Ovary (tissue), 9 donors: ENCODE results near the gene ACAP2. TPM values are rescaled to one million over a fixed set of nuclear protein-coding genes. Genes with fewer than 3 reads are reported as not detected.

Experiments
- DNase-seq, 5 donors: peaks; one replicate each; pipeline ENCODE4 v3.0.0-alpha.2; 2019 to 2020
- H3K27ac ChIP-seq, 2 donors: fragments of 200-600 bp; one replicate each; pipeline versions ENCODE4 v1.5.1 to v1.8.0; 2019 to 2022
- H3K27me3 ChIP-seq: fragments of 200-600 bp; one replicate; pipeline ENCODE4 v1.8.0; 2022
- H3K36me3 ChIP-seq: fragments of 200-600 bp; sonication (generic); one replicate; pipeline ENCODE4 v1.5.1; 2019
- H3K4me1 ChIP-seq: one replicate; pipeline ENCODE4 v1.8.1; 2013; ENCODE audit warnings: mild to moderate bottlenecking, moderate library complexity; ENCODE audit not compliant: insufficient read depth
- H3K4me3 ChIP-seq: fragments of 200-600 bp; sonication (generic); one replicate; pipeline ENCODE4 v1.5.1; 2017
- H3K9me3 ChIP-seq, 2 donors: fragments of 200-600 bp in 1 of 2; sonication (generic) in 1 of 2; one replicate each; pipeline versions ENCODE4 v1.5.1 to v1.8.1; 2013 to 2019; ENCODE audit warnings: mild to moderate bottlenecking in 1 of 2, moderate library complexity in 1 of 2
- EP300 ChIP-seq: sonication (generic); formaldehyde crosslinking; IDR thresholded peaks from one replicate; pipeline ENCODE4 v1.6.1; 2017; ENCODE audit warnings: antibody characterized with exemption
- POLR2A ChIP-seq: fragments of 450-650 bp; IDR thresholded peaks from one replicate; pipeline ENCODE4 v1.6.1; 2017; ENCODE audit warnings: antibody characterized with exemption, mild to moderate bottlenecking, moderate library complexity
- WGBS, 3 donors: extraction: QIAGEN DNeasy Blood & Tissue Kit in 1 of 3; methylation state at CpG; one replicate each; pipeline versions ENCODE4 v1.1.5 to v1.1.7; 2013 to 2017; 5-methylcytosine and 5-hydroxymethylcytosine counted together
- intact Hi-C, 4 donors: fragments of 100-400 bp; cut with DNase I; formaldehyde crosslinking; loops; one replicate each; pipeline versions ENCODE4 v1.11.0 to v1.15.1; 2022 to 2023
- polyA plus RNA-seq, 2 donors: library from polyadenylated mRNA; stranded (reverse); fragments of 200-250 nt in 1 of 2; fragments of 350-450 nt in 1 of 2; fragmentation: Illumina TruSeq in 1 of 2; extraction: RNeasy Lipid Tissue Mini Kit (QIAGEN cat#74804) in 1 of 2; gene quantifications; one replicate each; pipeline ENCODE4 v1.2.3, GENCODE V29; 2013 to 2014
- total RNA-seq, 7 donors: library from RNA; depleted of rRNA in 2 of 7; stranded (reverse); fragments of >200 nt in 2 of 7; fragmentation: NEBNext Ultra II Directional in 3 of 7; extraction: Animal tissue kit (Norgen Biotek cat#: 25700) in 3 of 7; gene quantifications; one replicate each; pipeline versions ENCODE4 v1.1.0 to v1.2.4, GENCODE V29; 2016 to 2023
- TF ChIP-seq, protein P1 (sequence below), 3 donors: fragments of 450-650 bp in 2 of 3; fragments of 200-600 bp in 1 of 3; IDR thresholded peaks; one replicate each; pipeline versions ENCODE4 v1.5.1 to v1.8.0; 2016 to 2022; ENCODE audit warnings: antibody characterized with exemption in 3 of 3, mild to moderate bottlenecking in 1 of 3
- donor health status: DM: no; HTN: no; CAD: no; lungs with moderate emphysema.
- donor health status: DM: no; HTN: no; CAD: no.
- donor health status: Bipolar disorder and iron deficiency.
- donor health status: DM: yes; HTN: yes; CAD: no.
- donor health status: DM: no; HTN: no; CAD: no.
- donor health status: DM: yes; HTN: yes; CAD: no.

Gene ACAP2
- total and polyA plus RNA-seq, 9 donors, result 15.1 to 66.8 (median 49.4) TPM

DNA sequence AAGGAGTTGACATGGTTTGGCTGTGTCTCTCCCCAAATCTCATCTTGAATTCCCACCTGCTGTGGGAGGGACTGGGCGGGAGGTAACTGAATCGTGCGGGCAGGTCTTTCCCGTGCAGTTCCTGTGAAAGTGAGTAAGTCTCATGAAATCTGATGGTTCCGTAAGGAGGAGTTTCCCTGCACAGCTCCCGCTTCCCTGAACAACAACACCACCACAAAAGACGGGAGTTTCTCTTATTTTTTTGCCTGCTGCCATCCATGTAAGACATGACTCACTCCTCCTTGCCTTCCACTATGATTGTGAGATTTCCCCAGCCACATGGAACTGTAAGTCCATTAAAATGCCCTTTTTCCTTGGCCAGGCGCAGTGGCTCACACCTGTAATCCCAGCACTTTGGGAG is 194.5 kb downstream of the ACAP2 start:
- H3K27ac ChIP-seq, result no peak overlapping the region
- H3K36me3 ChIP-seq, result no peaks in the 10 kb centered on the region
- no peak overlapping the region for H3K4me3 ChIP-seq
- TF ChIP-seq POLR2A, result no peak
- TF ChIP-seq, protein P1, sequence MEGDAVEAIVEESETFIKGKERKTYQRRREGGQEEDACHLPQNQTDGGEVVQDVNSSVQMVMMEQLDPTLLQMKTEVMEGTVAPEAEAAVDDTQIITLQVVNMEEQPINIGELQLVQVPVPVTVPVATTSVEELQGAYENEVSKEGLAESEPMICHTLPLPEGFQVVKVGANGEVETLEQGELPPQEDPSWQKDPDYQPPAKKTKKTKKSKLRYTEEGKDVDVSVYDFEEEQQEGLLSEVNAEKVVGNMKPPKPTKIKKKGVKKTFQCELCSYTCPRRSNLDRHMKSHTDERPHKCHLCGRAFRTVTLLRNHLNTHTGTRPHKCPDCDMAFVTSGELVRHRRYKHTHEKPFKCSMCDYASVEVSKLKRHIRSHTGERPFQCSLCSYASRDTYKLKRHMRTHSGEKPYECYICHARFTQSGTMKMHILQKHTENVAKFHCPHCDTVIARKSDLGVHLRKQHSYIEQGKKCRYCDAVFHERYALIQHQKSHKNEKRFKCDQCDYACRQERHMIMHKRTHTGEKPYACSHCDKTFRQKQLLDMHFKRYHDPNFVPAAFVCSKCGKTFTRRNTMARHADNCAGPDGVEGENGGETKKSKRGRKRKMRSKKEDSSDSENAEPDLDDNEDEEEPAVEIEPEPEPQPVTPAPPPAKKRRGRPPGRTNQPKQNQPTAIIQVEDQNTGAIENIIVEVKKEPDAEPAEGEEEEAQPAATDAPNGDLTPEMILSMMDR (IDR thresholded peaks at IDR 0.05), result no peak
- TF ChIP-seq EP300, result no peak
- no peaks in the 10 kb centered on the region for H3K27me3 ChIP-seq
- no peaks in the 10 kb centered on the region for H3K4me1 ChIP-seq
- 94 to 97% (median 95%) methylated on average over 8 of the region's 8 CpGs for WGBS, 3 donors
- no peaks in the 10 kb centered on the region for H3K9me3 ChIP-seq
- DNase-seq, result peak in 1 of 5 donors; percentile 2
- intact Hi-C loops, result no loop called here

DNA sequence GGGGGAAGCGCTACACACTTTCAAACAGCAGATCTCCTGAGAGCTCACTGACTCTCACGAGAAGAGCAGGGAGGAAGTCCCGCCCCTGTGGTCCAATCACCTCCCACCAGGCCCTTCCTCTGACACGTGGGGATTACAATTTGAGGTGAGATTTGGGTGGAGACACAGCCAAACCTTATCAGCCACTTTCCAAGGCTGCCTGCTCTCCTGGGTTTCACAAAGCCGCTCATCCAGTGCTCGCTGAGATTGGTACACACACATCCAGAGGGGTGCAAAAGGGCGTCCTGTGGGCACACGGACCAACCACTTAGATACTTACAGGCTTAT is 195.0 kb downstream of the ACAP2 start:
- Histone ChIP-seq H3K27me3 (no peaks in the 10 kb centered on the region), H3K27ac (no peak overlapping the region), H3K9me3 (no peaks in the 10 kb centered on the region), H3K4me3 (no peak overlapping the region), H3K36me3 (no peaks in the 10 kb centered on the region), H3K4me1 (no peaks in the 10 kb centered on the region)
- TF ChIP-seq, protein P1 (IDR thresholded peaks at IDR 0.05), result no peak
- TF ChIP-seq POLR2A (no peak), EP300 (no peak)
- peak in 2 of 5 donors; percentile 6 to 8 for DNase-seq
- intact Hi-C loops, result no loop called here
- WGBS, 3 donors, result 87 to 89% (median 89%) methylated on average over 8 of the region's 8 CpGs

DNA sequence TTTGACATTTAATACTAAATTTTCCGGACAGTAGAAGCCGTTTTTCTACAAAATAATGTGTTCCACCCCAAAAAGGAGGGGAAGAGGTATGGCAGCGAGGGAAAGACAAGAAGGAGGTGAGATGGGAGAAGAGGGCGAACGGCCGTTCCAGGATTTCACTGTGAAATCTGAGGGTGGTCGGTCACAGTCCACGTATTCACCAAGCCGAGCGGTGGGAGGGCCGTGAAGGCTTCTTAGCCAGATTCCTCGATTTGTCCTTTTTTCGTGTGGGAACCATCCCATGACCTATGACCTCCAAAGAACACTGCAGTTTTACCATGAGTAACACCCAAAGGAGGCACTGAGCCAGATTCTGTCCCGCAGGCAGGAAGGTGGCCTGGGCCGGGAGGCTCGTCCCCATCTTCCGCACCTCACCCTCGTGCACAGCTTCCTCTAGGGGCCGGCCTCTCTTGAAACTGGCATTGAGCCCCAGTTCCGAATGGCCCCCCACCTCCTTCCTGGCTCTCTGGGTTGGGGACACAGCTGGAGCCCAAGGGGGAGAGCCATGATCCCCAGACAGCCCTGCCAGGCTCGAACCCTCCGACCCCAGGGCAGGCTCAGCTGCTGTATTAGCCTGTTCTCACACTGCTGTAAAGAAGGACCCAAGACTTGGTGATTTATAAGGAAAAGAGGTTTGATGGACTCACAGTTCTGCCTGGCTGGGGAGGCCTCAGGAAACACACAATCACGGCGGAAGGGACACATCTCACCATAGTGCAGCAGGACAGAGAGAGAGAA is 195.5 kb downstream of the ACAP2 start:
- intact Hi-C loops, result no loop called here

DNA sequence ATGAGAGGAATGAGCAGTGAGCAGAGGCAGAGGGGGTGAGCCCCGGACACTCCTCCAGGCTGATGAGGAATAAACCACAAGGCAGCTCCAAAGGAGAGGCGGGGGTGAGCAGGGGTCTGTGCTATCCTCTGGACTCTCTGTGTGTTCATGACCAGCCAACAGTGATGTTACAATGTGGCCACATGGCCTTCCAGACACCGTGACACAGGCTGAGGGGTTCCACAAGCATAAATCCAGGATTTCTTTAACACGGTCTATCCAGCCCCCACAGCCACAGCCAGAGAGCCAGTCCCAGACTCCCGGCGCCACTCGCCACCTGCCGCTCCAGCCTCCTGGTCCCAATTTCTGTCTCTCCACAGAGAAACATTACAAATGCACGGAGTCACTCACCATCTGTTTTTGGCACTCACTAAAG is 196.2 kb downstream of the ACAP2 start:
- Histone ChIP-seq H3K27ac (no peak overlapping the region), H3K4me3 (no peak overlapping the region), H3K4me1 (no peaks in the 10 kb centered on the region), H3K9me3 (no peaks in the 10 kb centered on the region), H3K36me3 (no peaks in the 10 kb centered on the region), H3K27me3 (no peaks in the 10 kb centered on the region)
- DNase-seq, result peak in 2 of 5 donors; percentile 3 to 7
- intact Hi-C loops, result no loop called here
- TF ChIP-seq EP300 (no peak), POLR2A (no peak)
- TF ChIP-seq, protein P1 (IDR thresholded peaks at IDR 0.05), result no peak
- 88 to 95% (median 93%) methylated on average over 9 of the region's 9 CpGs for WGBS, 3 donors

More for the DNA sequence above, 195.5 kb downstream of the ACAP2 start:
- no peaks in the 10 kb centered on the region for H3K27me3 ChIP-seq
- no peak overlapping the region for H3K27ac ChIP-seq
- no peaks in the 10 kb centered on the region for H3K4me1 ChIP-seq
- H3K4me3 ChIP-seq, result no peak overlapping the region
- H3K36me3 ChIP-seq, result no peaks in the 10 kb centered on the region
- TF ChIP-seq, protein P1 (IDR thresholded peaks at IDR 0.05), result no peak
- TF ChIP-seq POLR2A (no peak), EP300 (no peak)
- 96 to 97% (median 97%) methylated on average over 24 of the region's 24 CpGs for WGBS, 3 donors
- DNase-seq, result peak in 3 of 5 donors; percentile 11 to 28 (median 13)
- no peaks in the 10 kb centered on the region for H3K9me3 ChIP-seq
